Muscle layer of colon (tissue), 2 donors: ENCODE measurements around the gene CNIH3.

Source experiments
- H3K27ac ChIP-seq: one replicate; pipeline ENCODE4 v1.7.0; 2013; ENCODE audit warnings: low read depth, mild to moderate bottlenecking, low read length, moderate library complexity
- H3K27me3 ChIP-seq, 2 donors: one replicate each; pipeline ENCODE4 v1.7.0; 2013; ENCODE audit warnings: low read length in 2 of 2, mild to moderate bottlenecking in 2 of 2; ENCODE audit not compliant: insufficient read depth in 2 of 2, control insufficient read depth in 1 of 2
- H3K36me3 ChIP-seq: one replicate; pipeline ENCODE4 v1.7.0; 2013; ENCODE audit warnings: mild to moderate bottlenecking, low read length; ENCODE audit not compliant: insufficient read depth
- H3K4me1 ChIP-seq: one replicate; pipeline ENCODE4 v1.7.0; 2013; ENCODE audit warnings: mild to moderate bottlenecking, low read length; ENCODE audit not compliant: insufficient read depth
- H3K4me3 ChIP-seq, 2 donors: one replicate each; pipeline ENCODE4 v1.7.0; 2013; ENCODE audit warnings: low read length in 2 of 2, low read depth in 1 of 2, mild to moderate bottlenecking in 1 of 2, moderate library complexity in 1 of 2
- H3K9ac ChIP-seq: one replicate; pipeline ENCODE4 v1.7.0; 2013; ENCODE audit warnings: low read length
- H3K9me3 ChIP-seq: one replicate; pipeline ENCODE4 v1.7.0; 2013; ENCODE audit warnings: mild to moderate bottlenecking, low read length
- donor health status: abdominal sarcoma.
- donor health status: Adenocarcinoma of cecum.

The CNIH3 gene

GRCh38 chr1:224753491-224753890 is 137.4 kb downstream of the CNIH3 start:
- H3K9ac ChIP-seq, result no peak overlapping the region
- no peak overlapping the region for H3K4me3 ChIP-seq
- H3K27me3 ChIP-seq, result no peaks in the 10 kb centered on the region
- H3K9me3 ChIP-seq, result no peaks in the 10 kb centered on the region
- no peaks in the 10 kb centered on the region for H3K4me1 ChIP-seq
- H3K36me3 ChIP-seq, result no peaks in the 10 kb centered on the region
- H3K27ac ChIP-seq, result no peak overlapping the region

GRCh38 chr1:224755586-224755985 is 139.5 kb downstream of the CNIH3 start:
- no peak overlapping the region for H3K4me3 ChIP-seq
- H3K9me3 ChIP-seq, result no peaks in the 10 kb centered on the region
- H3K27ac ChIP-seq, result no peak overlapping the region
- H3K9ac ChIP-seq, result no peak overlapping the region
- no peaks in the 10 kb centered on the region for H3K27me3 ChIP-seq
- no peaks in the 10 kb centered on the region for H3K4me1 ChIP-seq
- H3K36me3 ChIP-seq, result no peaks in the 10 kb centered on the region

- no peak overlapping the region for H3K27ac ChIP-seq
- H3K9me3 ChIP-seq, result no peaks in the 10 kb centered on the region
- H3K4me1 ChIP-seq, result no peaks in the 10 kb centered on the region
- H3K9ac ChIP-seq, result no peak overlapping the region
- no peaks in the 10 kb centered on the region for H3K27me3 ChIP-seq
- H3K36me3 ChIP-seq, result no peaks in the 10 kb centered on the region
- H3K4me3 ChIP-seq, result no peak overlapping the region
Measured at GRCh38 chr1:224757508-224757907, 141.4 kb downstream of the CNIH3 start.

GRCh38 chr1:224759135-224759534 is 143.0 kb downstream of the CNIH3 start:
- no peak overlapping the region for H3K9ac ChIP-seq
- no peaks in the 10 kb centered on the region for H3K4me1 ChIP-seq

GRCh38 chr1:224759681-224760091 is 143.6 kb downstream of the CNIH3 start:
- no peak overlapping the region for H3K9ac ChIP-seq
- no peaks in the 10 kb centered on the region for H3K9me3 ChIP-seq
- H3K27me3 ChIP-seq, result no peaks in the 10 kb centered on the region
- H3K27ac ChIP-seq, result no peak overlapping the region
- no peak overlapping the region for H3K4me3 ChIP-seq
- H3K4me1 ChIP-seq, result no peaks in the 10 kb centered on the region
- no peaks in the 10 kb centered on the region for H3K36me3 ChIP-seq

More at GRCh38 chr1:224759135-224759534, 143.0 kb downstream of the CNIH3 start:
- Histone ChIP-seq H3K4me3 (no peak overlapping the region), H3K36me3 (no peaks in the 10 kb centered on the region), H3K27ac (no peak overlapping the region), H3K9me3 (no peaks in the 10 kb centered on the region), H3K27me3 (no peaks in the 10 kb centered on the region)

GRCh38 chr1:224760163-224760562 is 144.0 kb downstream of the CNIH3 start:
- Histone ChIP-seq H3K27me3 (no peaks in the 10 kb centered on the region), H3K36me3 (no peaks in the 10 kb centered on the region), H3K9ac (no peak overlapping the region), H3K9me3 (no peaks in the 10 kb centered on the region), H3K4me3 (no peak overlapping the region), H3K27ac (no peak overlapping the region), H3K4me1 (no peaks in the 10 kb centered on the region)

GRCh38 chr1:224761245-224761644 is 145.1 kb downstream of the CNIH3 start:
- Histone ChIP-seq H3K9ac (no peak overlapping the region), H3K27ac (no peak overlapping the region), H3K4me3 (no peak overlapping the region), H3K4me1 (no peaks in the 10 kb centered on the region), H3K27me3 (no peaks in the 10 kb centered on the region), H3K36me3 (no peaks in the 10 kb centered on the region), H3K9me3 (no peaks in the 10 kb centered on the region)

GRCh38 chr1:224762046-224762445 is 145.9 kb downstream of the CNIH3 start:
- Histone ChIP-seq H3K9ac (no peak overlapping the region), H3K9me3 (no peaks in the 10 kb centered on the region), H3K27ac (no peak overlapping the region), H3K27me3 (no peaks in the 10 kb centered on the region), H3K4me3 (no peak overlapping the region), H3K4me1 (no peaks in the 10 kb centered on the region), H3K36me3 (no peaks in the 10 kb centered on the region)

GRCh38 chr1:224762701-224763100 is 146.6 kb downstream of the CNIH3 start:
- H3K27ac ChIP-seq, result no peak overlapping the region
- no peak overlapping the region for H3K4me3 ChIP-seq
- H3K36me3 ChIP-seq, result no peaks in the 10 kb centered on the region
- no peak overlapping the region for H3K9ac ChIP-seq
- no peaks in the 10 kb centered on the region for H3K4me1 ChIP-seq
- no peaks in the 10 kb centered on the region for H3K27me3 ChIP-seq
- no peaks in the 10 kb centered on the region for H3K9me3 ChIP-seq

- Histone ChIP-seq H3K27me3 (no peaks in the 10 kb centered on the region), H3K9me3 (no peaks in the 10 kb centered on the region), H3K9ac (no peak overlapping the region), H3K4me3 (no peak overlapping the region), H3K4me1 (no peaks in the 10 kb centered on the region), H3K36me3 (no peaks in the 10 kb centered on the region), H3K27ac (no peak overlapping the region)
Measured at GRCh38 chr1:224763126-224763775, 147.1 kb downstream of the CNIH3 start.

GRCh38 chr1:224766266-224766665 is 150.1 kb downstream of the CNIH3 start:
- H3K9me3 ChIP-seq, result no peaks in the 10 kb centered on the region
- H3K27ac ChIP-seq, result no peak overlapping the region
- H3K4me3 ChIP-seq, result no peak overlapping the region
- no peak overlapping the region for H3K9ac ChIP-seq
- H3K36me3 ChIP-seq, result no peaks in the 10 kb centered on the region
- no peaks in the 10 kb centered on the region for H3K27me3 ChIP-seq
- H3K4me1 ChIP-seq, result peaks cover 5% of the 10 kb centered on the region

- H3K27me3 ChIP-seq, result no peaks in the 10 kb centered on the region
- no peaks in the 10 kb centered on the region for H3K36me3 ChIP-seq
- peaks cover 5% of the 10 kb centered on the region for H3K4me1 ChIP-seq
- no peak overlapping the region for H3K9ac ChIP-seq
- H3K4me3 ChIP-seq, result no peak overlapping the region
- no peaks in the 10 kb centered on the region for H3K9me3 ChIP-seq
- no peak overlapping the region for H3K27ac ChIP-seq
Measured at GRCh38 chr1:224767031-224767430, 150.9 kb downstream of the CNIH3 start.
